HepG2 (cell line): ENCODE results near the gene UTS2R. TPM values are rescaled to one million over a fixed set of nuclear protein-coding genes. Genes with fewer than 3 reads are reported as not detected.

Source experiments
- BRD4 ChIP-seq: sonication (generic); formaldehyde crosslinking; IDR thresholded peaks from 2 replicates; pipeline ENCODE4 v1.4.0; 2020; ENCODE audit warnings: missing genetic modification reagents
- EED ChIP-seq: sonication (generic); formaldehyde crosslinking; IDR thresholded peaks from 2 replicates; pipeline ENCODE4 v1.5.0; 2020; ENCODE audit warnings: mild to moderate bottlenecking, missing genetic modification reagents
- GLI4 ChIP-seq: sonication (generic); formaldehyde crosslinking; IDR thresholded peaks from 2 replicates; pipeline ENCODE4 v1.5.1; 2020; ENCODE audit warnings: missing genetic modification reagents, mild to moderate bottlenecking, moderate library complexity, borderline replicate concordance
- HNF4A ChIP-seq: sonication (generic); formaldehyde crosslinking; IDR thresholded peaks from 2 replicates; pipeline ENCODE4 v1.4.0; 2020; ENCODE audit warnings: missing genetic modification reagents
- KAT8 ChIP-seq: IDR thresholded peaks from 2 replicates; pipeline ENCODE4 v1.6.1; 2016; ENCODE audit warnings: missing genetic modification reagents, missing compliant biosample characterization
- MAF1 ChIP-seq: sonication (generic); formaldehyde crosslinking; IDR thresholded peaks from 2 replicates; pipeline ENCODE4 v1.5.0; 2020; ENCODE audit warnings: missing genetic modification reagents, borderline replicate concordance
- NCOA5 ChIP-seq: sonication (generic); formaldehyde crosslinking; IDR thresholded peaks from 2 replicates; pipeline ENCODE4 v1.4.0; 2020; ENCODE audit warnings: missing genetic modification reagents
- NFRKB ChIP-seq: fragments of 450-650 bp; IDR thresholded peaks from 2 replicates; pipeline ENCODE4 v1.6.1; 2017
- PCBP1 ChIP-seq: fragments of 200-400 bp; formaldehyde crosslinking; IDR thresholded peaks from 2 replicates; pipeline ENCODE4 v1.6.1; 2017; ENCODE audit warnings: mild to moderate bottlenecking, low read depth, low read length, borderline replicate concordance
- RFX3 ChIP-seq: IDR thresholded peaks from 2 replicates; pipeline ENCODE4 v1.6.1; 2016; ENCODE audit warnings: missing biosample characterization, missing genetic modification reagents
- SIN3B ChIP-seq: fragments of 150-350 bp; IDR thresholded peaks from 2 replicates; pipeline ENCODE4 v1.6.1; 2014; ENCODE audit warnings: low read length
- SIX4 ChIP-seq: sonication (generic); formaldehyde crosslinking; IDR thresholded peaks from 2 replicates; pipeline ENCODE4 v1.4.0; 2020; ENCODE audit warnings: missing genetic modification reagents
- SMAD9 ChIP-seq: sonication (generic); formaldehyde crosslinking; IDR thresholded peaks from 2 replicates; pipeline ENCODE4 v1.5.1; 2020; ENCODE audit warnings: mild to moderate bottlenecking, missing genetic modification reagents
- SNAI1 ChIP-seq: sonication (generic); formaldehyde crosslinking; IDR thresholded peaks from 2 replicates; pipeline ENCODE4 v1.5.0; 2020; ENCODE audit warnings: mild to moderate bottlenecking, missing genetic modification reagents, borderline replicate concordance
- SRSF9 ChIP-seq: fragments of 200-400 bp; formaldehyde crosslinking; IDR thresholded peaks from 2 replicates; pipeline ENCODE4 v1.6.1; 2018; ENCODE audit warnings: borderline replicate concordance, mild to moderate bottlenecking, low read depth, low read length; ENCODE audit not compliant: insufficient read depth, poor library complexity, severe bottlenecking
- ZNF124 ChIP-seq: sonication (generic); formaldehyde crosslinking; IDR thresholded peaks from 2 replicates; pipeline ENCODE4 v1.4.0; 2020; ENCODE audit warnings: missing genetic modification reagents
- polyA plus RNA-seq, 8 experiments: library from polyadenylated mRNA; depleted of rRNA in 3 of 8; stranded (reverse) in 7 of 8; unstranded in 1 of 8; fragments of >200 nt; fragmentation: Illumina TruSeq in 4 of 8; extraction: Trizol in 4 of 8; gene quantifications; 2 replicates each; pipeline versions ENCODE4 v1.2.1 to v1.2.3, GENCODE V29; 2011 to 2016; ENCODE audit warnings: low read depth in 4 of 8, missing spikeins in 1 of 8, mixed read lengths in 1 of 8; ENCODE audit not compliant: insufficient read depth in 1 of 8
- total RNA-seq, 5 experiments: library from RNA; depleted of rRNA; stranded (reverse); fragments of >200 nt; fragmentation: Illumina TruSeq; extraction: Trizol; gene quantifications; 2 replicates each; pipeline ENCODE4 v1.2.3, GENCODE V29; 2016; ENCODE audit warnings: low read depth in 1 of 5
- TF ChIP-seq, protein P1 (sequence below): sonication (generic); formaldehyde crosslinking; IDR thresholded peaks from 2 replicates; pipeline ENCODE4 v1.4.0; 2020; ENCODE audit warnings: missing genetic modification reagents
- TF ChIP-seq, protein P2 (sequence below), 2 experiments: sonication (generic) in 1 of 2; formaldehyde crosslinking in 1 of 2; IDR thresholded peaks; 2 replicates each; pipeline versions ENCODE4 v1.4.0 to v1.6.1; 2018 to 2020; ENCODE audit warnings: missing genetic modification reagents in 2 of 2, borderline replicate concordance in 1 of 2, low read depth in 1 of 2, mild to moderate bottlenecking in 1 of 2, missing biosample characterization in 1 of 2
- TF ChIP-seq, protein P3 (sequence below): sonication (generic); formaldehyde crosslinking; IDR thresholded peaks from 2 replicates; pipeline ENCODE4 v1.5.0; 2020; ENCODE audit warnings: mild to moderate bottlenecking, low read depth, missing genetic modification reagents, borderline replicate concordance
- TF ChIP-seq, protein P4 (sequence below): sonication (generic); formaldehyde crosslinking; IDR thresholded peaks from 2 replicates; pipeline ENCODE4 v1.4.0; 2020; ENCODE audit warnings: missing genetic modification reagents
- TF ChIP-seq, protein P5 (sequence below): sonication (generic); formaldehyde crosslinking; IDR thresholded peaks from 2 replicates; pipeline ENCODE4 v1.4.0; 2020; ENCODE audit warnings: mild to moderate bottlenecking, low read depth, missing genetic modification reagents
- TF ChIP-seq, protein P6 (sequence below): sonication (generic); formaldehyde crosslinking; IDR thresholded peaks from 2 replicates; pipeline ENCODE4 v1.4.0; 2020; ENCODE audit warnings: missing genetic modification reagents

UTS2R gene
- total and polyA plus RNA-seq, 2 of the 13 experiments (the other 11 are each of a cell fraction or from before 2014, with no cell fraction given), result 0.13 to 0.15 TPM

DNA sequence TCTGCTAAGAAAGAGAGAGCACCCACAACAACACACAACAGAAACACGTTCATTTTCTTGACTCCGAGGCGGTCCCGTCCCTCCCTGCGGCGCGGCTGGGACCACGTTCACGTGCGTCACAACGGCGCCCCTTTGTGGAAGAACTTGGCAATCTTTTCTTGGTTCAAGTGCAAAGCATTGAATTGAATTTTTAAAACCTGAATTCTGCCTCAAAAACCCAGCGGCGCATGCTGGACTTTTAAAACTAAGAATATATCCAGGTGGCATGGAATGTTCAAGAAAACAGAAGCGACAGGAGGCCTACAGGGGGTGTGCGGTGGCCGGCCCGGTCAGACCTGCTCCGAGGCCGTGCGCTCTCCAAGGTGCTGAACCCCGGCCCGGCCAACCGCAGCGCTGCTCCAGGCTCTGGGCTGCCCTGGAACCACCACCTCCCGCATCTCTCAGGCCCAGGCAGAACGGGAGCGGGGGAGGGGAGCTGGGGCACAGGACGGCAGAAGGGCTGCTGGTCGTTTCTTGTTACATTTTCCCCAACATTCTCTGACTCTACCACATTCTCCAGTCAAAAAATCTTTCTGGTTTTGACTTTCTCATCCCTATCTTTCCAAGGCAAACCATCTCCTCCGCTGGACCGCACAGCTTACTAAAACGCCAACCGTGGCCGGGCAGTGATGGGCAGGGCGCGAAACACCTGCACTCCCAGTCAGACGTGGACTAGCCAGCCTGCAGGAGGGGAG lies 43.1 kb downstream of the UTS2R start (continued):
- TF ChIP-seq, protein P1, sequence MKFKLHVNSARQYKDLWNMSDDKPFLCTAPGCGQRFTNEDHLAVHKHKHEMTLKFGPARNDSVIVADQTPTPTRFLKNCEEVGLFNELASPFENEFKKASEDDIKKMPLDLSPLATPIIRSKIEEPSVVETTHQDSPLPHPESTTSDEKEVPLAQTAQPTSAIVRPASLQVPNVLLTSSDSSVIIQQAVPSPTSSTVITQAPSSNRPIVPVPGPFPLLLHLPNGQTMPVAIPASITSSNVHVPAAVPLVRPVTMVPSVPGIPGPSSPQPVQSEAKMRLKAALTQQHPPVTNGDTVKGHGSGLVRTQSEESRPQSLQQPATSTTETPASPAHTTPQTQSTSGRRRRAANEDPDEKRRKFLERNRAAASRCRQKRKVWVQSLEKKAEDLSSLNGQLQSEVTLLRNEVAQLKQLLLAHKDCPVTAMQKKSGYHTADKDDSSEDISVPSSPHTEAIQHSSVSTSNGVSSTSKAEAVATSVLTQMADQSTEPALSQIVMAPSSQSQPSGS (CRISPR knock-in tag), result peak; percentile 82; the same call in 1 of the 2 replicates
- TF ChIP-seq, protein P2, sequence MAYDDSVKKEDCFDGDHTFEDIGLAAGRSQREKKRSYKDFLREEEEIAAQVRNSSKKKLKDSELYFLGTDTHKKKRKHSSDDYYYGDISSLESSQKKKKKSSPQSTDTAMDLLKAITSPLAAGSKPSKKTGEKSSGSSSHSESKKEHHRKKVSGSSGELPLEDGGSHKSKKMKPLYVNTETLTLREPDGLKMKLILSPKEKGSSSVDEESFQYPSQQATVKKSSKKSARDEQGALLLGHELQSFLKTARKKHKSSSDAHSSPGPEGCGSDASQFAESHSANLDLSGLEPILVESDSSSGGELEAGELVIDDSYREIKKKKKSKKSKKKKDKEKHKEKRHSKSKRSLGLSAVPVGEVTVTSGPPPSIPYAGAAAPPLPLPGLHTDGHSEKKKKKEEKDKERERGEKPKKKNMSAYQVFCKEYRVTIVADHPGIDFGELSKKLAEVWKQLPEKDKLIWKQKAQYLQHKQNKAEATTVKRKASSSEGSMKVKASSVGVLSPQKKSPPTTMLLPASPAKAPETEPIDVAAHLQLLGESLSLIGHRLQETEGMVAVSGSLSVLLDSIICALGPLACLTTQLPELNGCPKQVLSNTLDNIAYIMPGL (CRISPR knock-in tag; IDR thresholded peaks at IDR 0.05; ENCODE audit: borderline replicate concordance in 1 of 2, low read depth in 1 of 2), result peak in 1 of 2 experiments; percentile 69; a peak in 3 of 4 replicates
- TF ChIP-seq SMAD9 (CRISPR knock-in tag) (peak; percentile 96), EED (no peak), ZNF124 (CRISPR knock-in tag) (peak; percentile 98), MAF1 (CRISPR knock-in tag) (peak; percentile 97), KAT8 (peak; percentile 87), SRSF9 (no peak), PCBP1 (no peak), NCOA5 (CRISPR knock-in tag) (no peak), SIN3B (no peak), BRD4 (CRISPR knock-in tag) (peak; percentile 79; the same call in 1 of the 2 replicates), HNF4A (CRISPR knock-in tag) (no peak), GLI4 (CRISPR knock-in tag) (peak; percentile 97; the same call in 1 of the 2 replicates), NFRKB (no peak), SIX4 (CRISPR knock-in tag) (peak; percentile 73; the same call in 1 of the 2 replicates), SNAI1 (CRISPR knock-in tag) (peak; percentile 98), RFX3 (CRISPR knock-in tag) (peak; percentile 53; the same call in 1 of the 2 replicates)
- TF ChIP-seq, protein P3, sequence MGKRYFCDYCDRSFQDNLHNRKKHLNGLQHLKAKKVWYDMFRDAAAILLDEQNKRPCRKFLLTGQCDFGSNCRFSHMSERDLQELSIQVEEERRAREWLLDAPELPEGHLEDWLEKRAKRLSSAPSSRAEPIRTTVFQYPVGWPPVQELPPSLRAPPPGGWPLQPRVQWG (CRISPR knock-in tag), result 0 out of 2 replicates have a peak, but pooled peaks have one; percentile 88
- TF ChIP-seq, protein P4, sequence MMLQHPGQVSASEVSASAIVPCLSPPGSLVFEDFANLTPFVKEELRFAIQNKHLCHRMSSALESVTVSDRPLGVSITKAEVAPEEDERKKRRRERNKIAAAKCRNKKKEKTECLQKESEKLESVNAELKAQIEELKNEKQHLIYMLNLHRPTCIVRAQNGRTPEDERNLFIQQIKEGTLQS, result peak; percentile 74; the same call in 1 of the 2 replicates
- TF ChIP-seq, protein P5, sequence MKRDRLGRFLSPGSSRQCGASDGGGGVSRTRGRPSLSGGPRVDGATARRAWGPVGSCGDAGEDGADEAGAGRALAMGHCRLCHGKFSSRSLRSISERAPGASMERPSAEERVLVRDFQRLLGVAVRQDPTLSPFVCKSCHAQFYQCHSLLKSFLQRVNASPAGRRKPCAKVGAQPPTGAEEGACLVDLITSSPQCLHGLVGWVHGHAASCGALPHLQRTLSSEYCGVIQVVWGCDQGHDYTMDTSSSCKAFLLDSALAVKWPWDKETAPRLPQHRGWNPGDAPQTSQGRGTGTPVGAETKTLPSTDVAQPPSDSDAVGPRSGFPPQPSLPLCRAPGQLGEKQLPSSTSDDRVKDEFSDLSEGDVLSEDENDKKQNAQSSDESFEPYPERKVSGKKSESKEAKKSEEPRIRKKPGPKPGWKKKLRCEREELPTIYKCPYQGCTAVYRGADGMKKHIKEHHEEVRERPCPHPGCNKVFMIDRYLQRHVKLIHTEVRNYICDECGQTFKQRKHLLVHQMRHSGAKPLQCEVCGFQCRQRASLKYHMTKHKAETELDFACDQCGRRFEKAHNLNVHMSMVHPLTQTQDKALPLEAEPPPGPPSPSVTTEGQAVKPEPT, result peak; percentile 75; the same call in 1 of the 2 replicates
- TF ChIP-seq, protein P6, sequence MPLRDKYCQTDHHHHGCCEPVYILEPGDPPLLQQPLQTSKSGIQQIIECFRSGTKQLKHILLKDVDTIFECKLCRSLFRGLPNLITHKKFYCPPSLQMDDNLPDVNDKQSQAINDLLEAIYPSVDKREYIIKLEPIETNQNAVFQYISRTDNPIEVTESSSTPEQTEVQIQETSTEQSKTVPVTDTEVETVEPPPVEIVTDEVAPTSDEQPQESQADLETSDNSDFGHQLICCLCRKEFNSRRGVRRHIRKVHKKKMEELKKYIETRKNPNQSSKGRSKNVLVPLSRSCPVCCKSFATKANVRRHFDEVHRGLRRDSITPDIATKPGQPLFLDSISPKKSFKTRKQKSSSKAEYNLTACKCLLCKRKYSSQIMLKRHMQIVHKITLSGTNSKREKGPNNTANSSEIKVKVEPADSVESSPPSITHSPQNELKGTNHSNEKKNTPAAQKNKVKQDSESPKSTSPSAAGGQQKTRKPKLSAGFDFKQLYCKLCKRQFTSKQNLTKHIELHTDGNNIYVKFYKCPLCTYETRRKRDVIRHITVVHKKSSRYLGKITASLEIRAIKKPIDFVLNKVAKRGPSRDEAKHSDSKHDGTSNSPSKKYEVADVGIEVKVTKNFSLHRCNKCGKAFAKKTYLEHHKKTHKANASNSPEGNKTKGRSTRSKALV (CRISPR knock-in tag), result peak; percentile 80; the same call in 1 of the 2 replicates
